ENCODE data around the gene ZMPSTE24.
A peak's percentile ranks its signal among the peaks of the same experiment; 100 is the strongest.

The ZMPSTE24 gene

GRCh38 chr1:40257313-40257687, 736 bp upstream of the ZMPSTE24 start:
- peak overlapping the region; percentile 81 to 95 for H3K9ac ChIP-seq (ENCODE audit: low read depth in 1 of 2, low read length in 2 of 2)
- no peaks in the 10 kb centered on the region for H3K9me3 ChIP-seq (ENCODE audit: control insufficient read depth in 1 of 2, low read length in 2 of 2)
- no peaks in the 10 kb centered on the region for H3K27me3 ChIP-seq (ENCODE audit: control insufficient read depth in 1 of 2, insufficient read depth in 2 of 2, low read length in 2 of 2)
- H3K36me3 ChIP-seq (ENCODE audit: control insufficient read depth in 1 of 2, insufficient read depth in 2 of 2, low read length in 2 of 2) = peaks cover 8 to 26% of the 10 kb centered on the region in 2 donors
- peaks cover 5 to 14% of the 10 kb centered on the region in 2 donors for H3K4me1 ChIP-seq (ENCODE audit: control insufficient read depth in 1 of 2, insufficient read depth in 2 of 2, low read length in 2 of 2)
- H3K27ac ChIP-seq (ENCODE audit: low read depth, low read length) = peak overlapping the region; percentile 92
- H3K4me3 ChIP-seq (ENCODE audit: low read depth in 1 of 2, low read length in 2 of 2) = peak overlapping the region; percentile 91 to 95

- peak overlapping the region; percentile 91 to 95 for H3K4me3 ChIP-seq (ENCODE audit: low read depth in 1 of 2, low read length in 2 of 2)
- H3K27me3 ChIP-seq (ENCODE audit: control insufficient read depth in 1 of 2, insufficient read depth in 2 of 2, low read length in 2 of 2) = no peaks in the 10 kb centered on the region
- no peaks in the 10 kb centered on the region for H3K9me3 ChIP-seq (ENCODE audit: control insufficient read depth in 1 of 2, low read length in 2 of 2)
- peak overlapping the region; percentile 92 for H3K27ac ChIP-seq (ENCODE audit: low read depth, low read length)
- peaks cover 14 to 35% of the 10 kb centered on the region in 2 donors for H3K36me3 ChIP-seq (ENCODE audit: control insufficient read depth in 1 of 2, insufficient read depth in 2 of 2, low read length in 2 of 2)
- peak overlapping the region; percentile 84 to 87 for H3K9ac ChIP-seq (ENCODE audit: low read depth in 1 of 2, low read length in 2 of 2)
- peaks cover 5 to 14% of the 10 kb centered on the region in 2 donors for H3K4me1 ChIP-seq (ENCODE audit: control insufficient read depth in 1 of 2, insufficient read depth in 2 of 2, low read length in 2 of 2)
These were observed 371 bp downstream of the ZMPSTE24 start for GRCh38 chr1:40258445-40258769.

- peaks cover 0 to 4% of the 10 kb centered on the region in 2 donors for H3K4me1 ChIP-seq (ENCODE audit: control insufficient read depth in 1 of 2, insufficient read depth in 2 of 2, low read length in 2 of 2)
- no peak overlapping the region for H3K27ac ChIP-seq (ENCODE audit: low read depth, low read length)
- H3K9ac ChIP-seq (ENCODE audit: low read depth in 1 of 2, low read length in 2 of 2) = no peak overlapping the region
- peaks cover 18 to 71% of the 10 kb centered on the region in 2 donors for H3K36me3 ChIP-seq (ENCODE audit: control insufficient read depth in 1 of 2, insufficient read depth in 2 of 2, low read length in 2 of 2)
- H3K27me3 ChIP-seq (ENCODE audit: control insufficient read depth in 1 of 2, insufficient read depth in 2 of 2, low read length in 2 of 2) = no peaks in the 10 kb centered on the region
- no peak overlapping the region for H3K4me3 ChIP-seq (ENCODE audit: low read depth in 1 of 2, low read length in 2 of 2)
- H3K9me3 ChIP-seq (ENCODE audit: control insufficient read depth in 1 of 2, low read length in 2 of 2) = no peaks in the 10 kb centered on the region
These were observed 6.3 kb downstream of the ZMPSTE24 start for GRCh38 chr1:40264354-40264781.

- Histone ChIP-seq H3K27ac (ENCODE audit: low read depth, low read length) (no peak overlapping the region), H3K9me3 (ENCODE audit: control insufficient read depth in 1 of 2, low read length in 2 of 2) (no peaks in the 10 kb centered on the region), H3K36me3 (ENCODE audit: control insufficient read depth in 1 of 2, insufficient read depth in 2 of 2, low read length in 2 of 2) (peaks cover 18 to 71% of the 10 kb centered on the region in 2 donors), H3K4me3 (ENCODE audit: low read depth in 1 of 2, low read length in 2 of 2) (no peak overlapping the region), H3K4me1 (ENCODE audit: control insufficient read depth in 1 of 2, insufficient read depth in 2 of 2, low read length in 2 of 2) (no peaks in the 10 kb centered on the region), H3K27me3 (ENCODE audit: control insufficient read depth in 1 of 2, insufficient read depth in 2 of 2, low read length in 2 of 2) (no peaks in the 10 kb centered on the region), H3K9ac (ENCODE audit: low read depth in 1 of 2, low read length in 2 of 2) (no peak overlapping the region)
These were observed 7.3 kb downstream of the ZMPSTE24 start for GRCh38 chr1:40265298-40265697.

GRCh38 chr1:40265919-40266318, 7.9 kb downstream of the ZMPSTE24 start:
- H3K36me3 ChIP-seq (ENCODE audit: control insufficient read depth in 1 of 2, insufficient read depth in 2 of 2, low read length in 2 of 2) = peaks cover 16 to 71% of the 10 kb centered on the region in 2 donors

GRCh38 chr1:40266786-40267535, 8.9 kb downstream of the ZMPSTE24 start:
- Histone ChIP-seq H3K4me1 (ENCODE audit: control insufficient read depth in 1 of 2, insufficient read depth in 2 of 2, low read length in 2 of 2) (no peaks in the 10 kb centered on the region), H3K27ac (ENCODE audit: low read depth, low read length) (no peak overlapping the region), H3K4me3 (ENCODE audit: low read depth in 1 of 2, low read length in 2 of 2) (no peak overlapping the region), H3K36me3 (ENCODE audit: control insufficient read depth in 1 of 2, insufficient read depth in 2 of 2, low read length in 2 of 2) (peaks cover 10 to 71% of the 10 kb centered on the region in 2 donors), H3K27me3 (ENCODE audit: control insufficient read depth in 1 of 2, insufficient read depth in 2 of 2, low read length in 2 of 2) (no peaks in the 10 kb centered on the region), H3K9me3 (ENCODE audit: control insufficient read depth in 1 of 2, low read length in 2 of 2) (no peaks in the 10 kb centered on the region), H3K9ac (ENCODE audit: low read depth in 1 of 2, low read length in 2 of 2) (no peak overlapping the region)

More at GRCh38 chr1:40265919-40266318, 7.9 kb downstream of the ZMPSTE24 start:
- no peaks in the 10 kb centered on the region for H3K27me3 ChIP-seq (ENCODE audit: control insufficient read depth in 1 of 2, insufficient read depth in 2 of 2, low read length in 2 of 2)
- no peak overlapping the region for H3K4me3 ChIP-seq (ENCODE audit: low read depth in 1 of 2, low read length in 2 of 2)
- no peak overlapping the region for H3K27ac ChIP-seq (ENCODE audit: low read depth, low read length)
- no peaks in the 10 kb centered on the region for H3K9me3 ChIP-seq (ENCODE audit: control insufficient read depth in 1 of 2, low read length in 2 of 2)
- H3K9ac ChIP-seq (ENCODE audit: low read depth in 1 of 2, low read length in 2 of 2) = no peak overlapping the region
- H3K4me1 ChIP-seq (ENCODE audit: control insufficient read depth in 1 of 2, insufficient read depth in 2 of 2, low read length in 2 of 2) = no peaks in the 10 kb centered on the region

GRCh38 chr1:40267767-40268187, 9.7 kb downstream of the ZMPSTE24 start:
- Histone ChIP-seq H3K4me3 (ENCODE audit: low read depth in 1 of 2, low read length in 2 of 2) (no peak overlapping the region), H3K9me3 (ENCODE audit: control insufficient read depth in 1 of 2, low read length in 2 of 2) (no peaks in the 10 kb centered on the region), H3K4me1 (ENCODE audit: control insufficient read depth in 1 of 2, insufficient read depth in 2 of 2, low read length in 2 of 2) (no peaks in the 10 kb centered on the region), H3K27me3 (ENCODE audit: control insufficient read depth in 1 of 2, insufficient read depth in 2 of 2, low read length in 2 of 2) (no peaks in the 10 kb centered on the region), H3K9ac (ENCODE audit: low read depth in 1 of 2, low read length in 2 of 2) (no peak overlapping the region), H3K36me3 (ENCODE audit: control insufficient read depth in 1 of 2, insufficient read depth in 2 of 2, low read length in 2 of 2) (peaks cover 8 to 71% of the 10 kb centered on the region in 2 donors), H3K27ac (ENCODE audit: low read depth, low read length) (no peak overlapping the region)

GRCh38 chr1:40268211-40268610, 10.2 kb downstream of the ZMPSTE24 start:
- Histone ChIP-seq H3K9me3 (ENCODE audit: control insufficient read depth in 1 of 2, low read length in 2 of 2) (no peaks in the 10 kb centered on the region), H3K36me3 (ENCODE audit: control insufficient read depth in 1 of 2, insufficient read depth in 2 of 2, low read length in 2 of 2) (peaks cover 4 to 70% of the 10 kb centered on the region in 2 donors), H3K9ac (ENCODE audit: low read depth in 1 of 2, low read length in 2 of 2) (no peak overlapping the region), H3K4me3 (ENCODE audit: low read depth in 1 of 2, low read length in 2 of 2) (no peak overlapping the region), H3K27me3 (ENCODE audit: control insufficient read depth in 1 of 2, insufficient read depth in 2 of 2, low read length in 2 of 2) (no peaks in the 10 kb centered on the region), H3K27ac (ENCODE audit: low read depth, low read length) (no peak overlapping the region), H3K4me1 (ENCODE audit: control insufficient read depth in 1 of 2, insufficient read depth in 2 of 2, low read length in 2 of 2) (no peaks in the 10 kb centered on the region)

- Histone ChIP-seq H3K4me1 (ENCODE audit: control insufficient read depth in 1 of 2, insufficient read depth in 2 of 2, low read length in 2 of 2) (peaks cover 0 to 8% of the 10 kb centered on the region in 2 donors), H3K4me3 (ENCODE audit: low read depth in 1 of 2, low read length in 2 of 2) (no peak overlapping the region), H3K27ac (ENCODE audit: low read depth, low read length) (no peak overlapping the region), H3K9me3 (ENCODE audit: control insufficient read depth in 1 of 2, low read length in 2 of 2) (no peaks in the 10 kb centered on the region), H3K27me3 (ENCODE audit: control insufficient read depth in 1 of 2, insufficient read depth in 2 of 2, low read length in 2 of 2) (no peaks in the 10 kb centered on the region), H3K36me3 (ENCODE audit: control insufficient read depth in 1 of 2, insufficient read depth in 2 of 2, low read length in 2 of 2) (peaks cover 9 to 66% of the 10 kb centered on the region in 2 donors), H3K9ac (ENCODE audit: low read depth in 1 of 2, low read length in 2 of 2) (no peak overlapping the region)
These were observed 12.3 kb downstream of the ZMPSTE24 start for GRCh38 chr1:40270152-40270834.

GRCh38 chr1:40272653-40273213, 14.7 kb downstream of the ZMPSTE24 start:
- Histone ChIP-seq H3K36me3 (ENCODE audit: control insufficient read depth in 1 of 2, insufficient read depth in 2 of 2, low read length in 2 of 2) (peaks cover 9 to 64% of the 10 kb centered on the region in 2 donors), H3K27ac (ENCODE audit: low read depth, low read length) (no peak overlapping the region)

More at GRCh38 chr1:40272653-40273213, 14.7 kb downstream of the ZMPSTE24 start:
- Histone ChIP-seq H3K27me3 (ENCODE audit: control insufficient read depth in 1 of 2, insufficient read depth in 2 of 2, low read length in 2 of 2) (no peaks in the 10 kb centered on the region), H3K4me3 (ENCODE audit: low read depth in 1 of 2, low read length in 2 of 2) (no peak overlapping the region), H3K9me3 (ENCODE audit: control insufficient read depth in 1 of 2, low read length in 2 of 2) (no peaks in the 10 kb centered on the region), H3K4me1 (ENCODE audit: control insufficient read depth in 1 of 2, insufficient read depth in 2 of 2, low read length in 2 of 2) (peaks cover 0 to 8% of the 10 kb centered on the region in 2 donors), H3K9ac (ENCODE audit: low read depth in 1 of 2, low read length in 2 of 2) (no peak overlapping the region)
